NCI-H748 (cell line): ENCODE results near the gene SLC34A1.

Experiments used
- DNase-seq: peaks from one replicate; lab custom pipeline; 2025; ENCODE audit not compliant: unreplicated experiment; lab: John Stamatoyannopoulos, UW

Gene SLC34A1

DNA sequence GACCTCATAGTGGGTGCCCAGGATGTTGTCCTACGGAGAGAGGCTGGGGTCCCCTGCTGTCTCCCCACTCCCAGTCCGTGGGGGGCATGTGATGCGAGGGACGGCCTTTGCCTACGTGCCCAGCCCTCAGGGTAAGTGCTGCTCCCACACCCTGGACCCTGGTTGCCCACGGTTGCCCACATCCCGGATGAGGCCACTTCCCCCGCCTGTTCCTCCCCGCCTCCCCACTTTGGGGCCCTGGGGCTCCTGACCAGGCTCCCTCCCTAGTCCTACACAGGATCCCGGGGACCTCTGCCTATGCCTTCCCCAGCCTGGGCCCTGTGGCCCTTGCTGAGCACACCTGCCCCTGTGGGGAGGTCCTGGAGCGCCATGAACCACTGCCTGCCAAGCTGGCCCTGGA, 1.5 kb downstream of the SLC34A1 start:
- DNase-seq, result no peak

DNA sequence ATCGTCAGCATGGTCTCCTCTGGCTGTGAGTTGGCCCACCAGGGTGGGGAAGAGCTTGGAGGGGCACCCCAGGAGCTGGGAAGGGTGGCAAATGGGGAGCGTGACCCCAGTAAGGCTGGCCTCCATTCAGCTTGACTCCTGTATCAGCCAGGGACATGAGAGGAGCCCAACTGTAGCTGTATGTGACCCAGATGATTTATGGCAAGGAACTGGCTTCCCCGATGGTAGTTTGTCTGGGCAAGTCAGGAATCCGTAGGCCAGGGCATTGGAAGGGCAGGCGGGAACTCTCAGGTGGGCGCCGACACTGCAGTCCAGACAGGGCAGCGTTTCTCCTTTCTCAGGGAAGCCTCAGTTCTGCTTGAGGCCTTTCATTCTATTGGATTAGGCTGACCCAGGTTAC, 2.3 kb downstream of the SLC34A1 start:
- no peak for DNase-seq

DNA sequence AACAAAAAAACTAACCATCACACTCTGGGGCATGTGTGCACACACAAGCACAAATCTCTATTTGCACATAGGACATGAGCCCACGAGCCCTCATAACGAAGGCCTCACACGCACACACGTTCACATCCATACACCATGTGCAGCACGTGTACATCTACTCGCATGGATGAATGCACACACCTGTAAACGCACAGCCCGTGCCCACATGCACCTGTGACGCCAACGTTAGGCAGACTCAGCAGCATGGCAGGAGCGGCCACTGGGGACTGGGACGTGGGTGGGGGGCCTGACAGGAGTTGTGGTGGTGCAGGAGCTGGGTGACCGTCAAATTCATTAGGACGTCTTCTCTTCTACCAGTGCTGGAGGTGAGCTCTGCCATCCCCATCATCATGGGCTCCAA, 3.2 kb downstream of the SLC34A1 start:
- no peak for DNase-seq

DNA sequence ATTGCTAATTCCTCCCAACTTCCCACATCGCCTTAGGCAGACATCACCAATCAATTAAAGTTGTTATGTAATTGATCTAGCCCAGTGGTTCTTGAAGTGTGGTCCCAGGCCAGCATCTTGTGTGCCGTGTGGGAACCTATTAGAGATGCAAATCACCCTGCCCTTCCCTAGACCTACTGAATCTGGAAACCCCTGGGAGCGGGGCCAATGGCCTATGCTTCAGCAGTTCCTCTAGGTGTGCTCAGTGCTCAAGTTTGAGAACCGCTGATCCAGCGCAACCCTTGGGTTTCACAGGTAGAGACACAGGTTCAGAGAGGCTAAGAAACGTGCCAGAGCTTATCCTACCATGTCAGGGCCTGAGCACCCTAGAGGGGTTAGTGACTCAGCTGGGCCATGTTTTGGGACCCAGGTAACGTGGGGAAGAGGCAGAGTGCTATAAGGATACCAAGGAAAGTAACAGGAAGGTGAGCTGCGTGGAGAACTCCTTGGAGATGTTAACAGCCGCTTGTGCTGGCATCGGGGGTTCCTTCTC, 4.4 kb downstream of the SLC34A1 start:
- no peak for DNase-seq

DNA sequence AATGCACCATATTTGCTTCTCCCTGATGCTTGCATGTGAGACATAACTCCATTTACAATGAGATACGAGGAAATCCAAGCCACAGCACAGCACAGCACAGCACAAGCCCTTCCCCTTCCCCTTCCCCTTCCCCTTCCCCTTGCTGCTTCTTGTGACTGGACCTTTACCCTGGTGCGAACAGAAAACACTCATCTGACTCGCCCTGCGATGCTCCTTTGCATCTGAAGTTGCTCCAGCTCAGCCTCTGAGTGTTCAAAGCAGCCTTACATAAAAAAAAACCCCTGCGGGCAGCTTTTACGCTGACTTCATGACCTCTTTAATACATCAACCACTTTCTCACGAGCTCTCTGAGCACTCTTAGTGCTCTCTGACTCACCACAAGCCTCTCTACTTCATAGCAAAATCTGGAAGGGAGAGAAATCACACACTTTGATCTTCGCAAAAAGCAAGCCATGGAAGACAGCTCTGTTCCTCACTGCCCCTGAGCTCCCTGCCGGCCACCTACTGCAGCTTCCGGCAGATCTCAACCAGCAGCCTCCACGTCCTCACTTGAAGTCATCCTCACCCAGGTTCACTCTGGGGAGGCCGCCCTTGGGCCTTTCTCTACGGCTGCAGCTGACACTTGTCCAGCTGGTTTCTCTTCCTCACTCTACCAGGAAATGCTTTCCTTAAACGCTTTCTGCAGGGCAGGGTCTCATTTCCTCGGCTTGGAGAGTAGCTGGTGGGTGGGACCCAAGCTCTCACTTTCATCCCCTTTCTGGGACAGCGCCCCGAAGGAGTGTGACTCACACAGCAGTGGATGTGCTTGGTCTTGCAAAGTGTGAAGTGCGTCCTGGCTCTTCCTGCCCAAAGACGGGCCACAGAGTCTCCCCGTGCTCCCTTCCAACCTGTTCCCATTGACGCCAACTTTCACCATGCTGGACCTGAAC, 5.3 kb downstream of the SLC34A1 start:
- no peak for DNase-seq

DNA sequence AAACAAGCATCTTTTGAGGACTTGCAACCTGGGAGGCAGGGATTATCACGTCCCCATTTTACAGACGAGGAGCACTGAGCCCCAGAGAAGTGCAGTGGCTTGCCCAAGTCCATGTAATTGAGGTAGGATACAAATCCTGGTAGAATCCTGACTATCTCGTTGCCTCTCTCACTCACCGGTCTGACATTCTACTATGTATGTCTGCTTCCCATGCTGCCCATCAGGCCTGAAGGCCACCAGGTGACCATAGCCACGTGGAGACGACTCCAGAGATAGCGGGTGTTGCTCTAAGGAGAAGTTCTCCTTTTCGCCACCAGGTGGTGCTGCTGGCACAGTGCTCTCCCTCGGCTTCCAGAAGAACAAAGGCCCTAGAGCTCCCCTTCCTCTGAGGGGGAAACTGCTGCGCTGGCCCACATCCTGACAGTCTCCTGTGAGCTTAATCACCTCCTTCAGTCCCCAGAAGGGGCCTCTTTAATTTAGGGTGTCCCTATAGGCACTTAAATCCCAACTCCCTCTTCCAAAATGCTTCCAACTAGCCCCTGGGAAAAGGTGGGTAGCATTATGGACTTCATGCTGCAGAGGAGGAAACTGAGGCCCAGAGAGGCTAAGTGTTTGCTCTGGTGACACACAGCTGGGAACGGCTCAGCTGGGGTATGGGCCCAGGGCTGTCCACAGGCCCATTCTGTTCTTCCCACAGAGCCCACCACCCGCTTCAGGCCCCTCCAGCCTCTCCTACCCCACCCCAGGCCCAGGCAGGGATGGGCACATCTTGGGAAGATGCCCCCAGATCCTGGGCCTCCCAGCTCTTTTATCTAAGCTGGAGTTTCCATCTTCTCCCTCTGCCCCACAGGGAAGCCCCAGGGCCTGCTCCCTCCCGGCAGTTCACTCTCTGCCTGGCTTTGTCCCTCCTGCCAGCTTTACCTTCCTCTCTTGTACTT, 6.4 kb downstream of the SLC34A1 start:
- DNase-seq, result peak; percentile 83

DNA sequence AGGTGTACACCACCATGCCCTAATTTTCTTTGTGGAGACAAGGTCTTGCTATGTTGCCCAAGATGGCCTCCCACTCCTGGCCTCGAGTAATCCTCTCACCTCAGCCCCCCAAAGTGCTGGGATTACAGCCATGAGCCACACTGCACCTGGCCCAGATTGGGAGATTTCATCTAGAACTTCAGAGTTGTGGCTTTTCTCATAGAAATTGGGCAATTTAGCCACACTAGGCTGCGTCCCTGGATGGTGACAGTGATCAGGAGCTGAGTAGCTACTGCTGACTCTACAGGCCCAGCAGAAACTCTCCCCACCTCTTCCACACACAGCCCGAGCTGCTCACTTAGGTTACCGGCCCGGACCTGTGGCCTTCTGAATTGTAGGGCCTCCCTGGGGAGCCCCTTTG, 8.5 kb downstream of the SLC34A1 start:
- DNase-seq, result no peak

DNA sequence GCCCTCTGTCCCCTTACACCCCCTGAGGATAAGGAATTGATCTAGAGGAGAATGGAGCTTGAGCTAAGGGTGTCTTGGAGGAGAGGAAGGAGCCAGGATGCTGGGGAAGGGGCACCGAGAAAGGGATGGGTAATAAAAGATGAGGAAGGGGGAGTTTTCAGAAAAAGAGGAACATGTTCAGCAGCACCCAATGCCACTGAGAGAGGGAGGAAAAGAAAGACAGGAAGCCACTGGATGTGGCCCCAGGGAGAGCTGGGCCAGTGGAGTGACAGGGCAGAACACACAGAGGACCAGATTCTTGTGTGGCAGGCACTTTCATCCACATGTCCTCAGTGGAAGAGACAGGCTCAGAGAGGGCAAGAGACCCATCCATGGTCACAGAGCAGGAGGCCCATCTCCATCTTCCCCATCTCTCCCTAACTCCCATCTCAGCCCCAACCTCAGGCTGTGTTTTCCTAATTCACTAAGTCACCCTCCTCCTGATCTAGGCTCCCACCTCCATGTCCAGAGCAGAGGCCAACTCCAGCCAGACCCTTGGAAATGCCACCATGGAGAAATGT, 9.1 kb downstream of the SLC34A1 start:
- no peak for DNase-seq

DNA sequence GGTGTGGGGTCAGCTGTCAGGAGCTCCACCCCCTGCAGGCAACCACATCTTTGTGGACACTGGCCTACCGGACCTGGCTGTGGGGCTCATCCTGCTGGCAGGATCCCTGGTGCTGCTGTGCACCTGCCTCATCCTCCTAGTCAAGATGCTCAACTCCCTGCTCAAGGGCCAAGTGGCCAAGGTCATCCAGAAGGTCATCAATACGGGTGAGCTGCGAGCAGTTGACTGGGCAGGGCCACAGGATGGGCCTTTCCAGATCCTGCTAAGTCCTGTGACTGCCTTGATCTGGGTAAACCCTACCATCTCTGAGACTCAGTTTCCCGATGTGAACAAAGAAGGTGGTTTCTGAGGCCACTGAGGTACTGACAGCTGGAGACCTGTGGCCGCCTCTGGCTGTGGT, 9.8 kb downstream of the SLC34A1 start:
- DNase-seq, result no peak

DNA sequence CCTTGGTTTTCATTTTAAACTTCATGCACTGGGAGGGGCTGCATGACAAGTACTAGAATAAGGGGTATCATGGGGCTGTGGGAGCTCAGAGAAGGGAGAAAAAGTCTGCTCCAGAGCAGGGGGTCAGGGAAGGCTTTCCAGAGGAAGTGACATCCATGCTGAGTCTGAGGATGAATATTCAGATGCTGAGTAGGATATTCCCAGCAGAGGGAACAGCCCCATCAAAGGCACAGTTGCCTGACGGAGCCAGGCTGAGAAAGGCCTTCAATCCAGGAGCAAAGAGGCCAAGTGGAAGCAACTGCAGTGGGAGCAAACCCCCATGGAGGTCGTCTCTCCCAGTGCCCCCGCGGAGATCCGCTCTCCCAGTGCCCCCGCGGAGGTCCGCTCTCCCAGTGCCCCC, 11.8 kb downstream of the SLC34A1 start:
- no peak for DNase-seq

DNA sequence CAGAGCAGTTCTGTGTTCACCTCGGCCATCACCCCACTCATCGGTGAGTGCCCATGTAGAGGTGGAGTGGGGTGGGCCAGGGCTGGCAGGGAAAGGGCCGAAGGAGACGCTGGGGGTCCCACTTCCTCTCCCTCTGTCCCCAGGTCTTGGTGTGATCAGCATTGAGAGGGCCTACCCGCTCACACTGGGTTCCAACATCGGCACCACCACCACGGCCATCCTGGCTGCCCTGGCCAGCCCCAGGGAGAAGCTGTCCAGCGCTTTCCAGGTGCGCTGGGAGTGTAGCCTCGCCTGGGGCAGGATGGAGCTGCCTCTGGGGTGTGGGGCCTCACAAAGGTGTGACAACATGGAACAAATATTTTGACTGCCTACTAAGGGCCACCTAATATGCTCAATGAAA, 12.6 kb downstream of the SLC34A1 start:
- DNase-seq, result no peak

DNA sequence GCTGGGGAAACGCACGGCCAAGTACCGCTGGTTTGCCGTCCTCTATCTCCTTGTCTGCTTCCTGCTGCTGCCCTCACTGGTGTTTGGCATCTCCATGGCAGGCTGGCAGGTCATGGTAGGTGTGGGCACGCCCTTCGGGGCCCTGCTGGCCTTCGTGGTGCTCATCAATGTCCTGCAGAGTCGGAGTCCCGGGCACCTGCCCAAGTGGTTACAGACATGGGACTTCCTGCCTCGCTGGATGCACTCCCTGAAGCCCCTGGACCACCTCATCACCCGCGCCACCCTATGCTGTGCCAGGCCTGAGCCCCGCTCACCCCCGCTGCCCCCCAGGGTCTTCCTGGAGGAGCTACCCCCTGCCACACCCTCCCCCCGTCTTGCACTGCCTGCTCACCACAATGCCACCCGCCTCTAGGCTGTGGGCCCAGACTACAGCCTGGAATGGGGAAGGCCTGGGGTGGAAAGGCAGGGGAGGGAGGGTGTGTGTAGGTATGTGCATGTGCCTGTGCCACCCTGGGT, 13.7 kb downstream of the SLC34A1 start:
- DNase-seq, result no peak

DNA sequence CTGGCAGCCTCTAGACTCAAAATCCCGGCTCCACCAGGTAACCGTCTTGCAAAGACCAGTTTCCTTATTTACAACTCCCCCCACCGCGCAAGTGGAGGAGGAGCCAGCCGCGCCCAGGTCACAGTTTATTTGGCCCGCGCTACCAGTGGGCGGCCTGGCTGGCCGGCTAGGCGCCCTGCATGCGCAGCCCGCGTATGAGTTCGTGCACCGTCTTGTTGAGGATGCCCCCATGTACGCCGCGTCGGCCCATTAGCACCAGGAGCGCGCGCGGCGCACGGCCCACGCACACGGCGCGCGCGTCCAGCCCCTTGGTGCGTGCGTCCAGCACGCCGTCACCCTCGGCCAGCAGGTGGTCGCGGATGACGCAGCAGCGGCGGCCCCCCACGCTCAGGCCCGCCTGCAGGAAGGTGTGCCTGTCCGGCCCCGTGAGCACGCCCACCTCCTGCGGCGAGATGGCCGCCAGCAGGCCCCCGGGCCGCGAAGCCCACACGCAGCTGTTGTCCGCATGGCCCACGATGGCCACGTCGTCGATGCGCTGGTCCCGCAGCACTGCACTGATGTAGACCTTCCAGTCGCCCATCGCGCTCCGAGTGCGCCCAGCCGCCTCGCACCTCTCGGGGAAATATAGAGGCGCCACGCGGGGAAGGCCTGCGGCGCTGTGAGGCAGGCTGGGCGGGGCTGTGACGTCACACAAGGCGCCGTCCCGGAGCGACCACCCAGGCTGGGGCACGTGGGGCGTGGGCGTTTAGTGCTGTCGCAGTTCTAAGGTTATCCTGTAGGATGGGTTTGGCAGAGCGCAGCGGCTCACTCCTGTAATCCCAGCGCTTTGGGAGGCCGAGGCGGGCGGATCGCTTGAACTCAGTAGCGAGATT, 16.0 kb downstream of the SLC34A1 start, which contains the start of gene PFN3:
PFN3 (minus strand) TSS at position 665 of the 872 bp plus-strand sequence; CDS start at position 580, 85 bp downstream.
- DNase-seq, result no peak

DNA sequence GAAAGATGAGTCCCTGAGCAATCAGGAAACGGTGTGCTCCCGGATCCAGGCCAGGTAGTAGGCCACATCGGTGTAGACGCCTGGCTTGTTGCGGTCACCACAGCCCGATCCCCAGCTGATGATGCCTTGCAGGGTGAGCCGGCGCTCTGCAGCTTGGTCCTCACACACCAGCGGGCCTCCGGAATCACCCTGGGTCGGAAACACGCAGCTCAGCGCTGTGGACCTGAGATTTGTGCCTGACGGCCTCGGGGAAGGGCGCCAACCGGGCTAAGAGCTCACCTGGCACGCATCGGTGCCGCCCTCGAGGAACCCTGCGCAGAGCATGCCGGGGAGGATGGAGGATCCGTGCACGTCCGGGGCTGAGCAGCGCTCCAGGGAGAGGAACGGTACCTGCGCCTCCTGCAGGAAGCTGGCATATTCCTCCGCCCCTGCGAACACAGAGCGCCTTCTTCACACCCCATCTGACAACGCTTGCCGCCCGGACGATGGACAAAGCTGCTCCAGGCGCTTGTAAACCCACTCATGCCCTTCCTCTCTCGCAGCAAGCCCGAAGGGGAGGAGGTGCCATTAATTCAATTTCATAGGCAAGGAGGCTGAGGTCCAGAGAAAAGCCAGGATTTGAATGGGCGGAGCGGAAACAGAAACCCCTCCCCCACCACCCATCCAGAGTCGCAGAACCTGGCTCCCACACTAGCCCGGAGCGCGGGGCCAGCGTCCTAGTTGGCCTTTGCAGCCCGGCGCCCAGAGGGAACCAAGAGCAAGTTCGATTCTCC, 18.2 kb downstream of the SLC34A1 start:
- DNase-seq, result peak; percentile 93

DNA sequence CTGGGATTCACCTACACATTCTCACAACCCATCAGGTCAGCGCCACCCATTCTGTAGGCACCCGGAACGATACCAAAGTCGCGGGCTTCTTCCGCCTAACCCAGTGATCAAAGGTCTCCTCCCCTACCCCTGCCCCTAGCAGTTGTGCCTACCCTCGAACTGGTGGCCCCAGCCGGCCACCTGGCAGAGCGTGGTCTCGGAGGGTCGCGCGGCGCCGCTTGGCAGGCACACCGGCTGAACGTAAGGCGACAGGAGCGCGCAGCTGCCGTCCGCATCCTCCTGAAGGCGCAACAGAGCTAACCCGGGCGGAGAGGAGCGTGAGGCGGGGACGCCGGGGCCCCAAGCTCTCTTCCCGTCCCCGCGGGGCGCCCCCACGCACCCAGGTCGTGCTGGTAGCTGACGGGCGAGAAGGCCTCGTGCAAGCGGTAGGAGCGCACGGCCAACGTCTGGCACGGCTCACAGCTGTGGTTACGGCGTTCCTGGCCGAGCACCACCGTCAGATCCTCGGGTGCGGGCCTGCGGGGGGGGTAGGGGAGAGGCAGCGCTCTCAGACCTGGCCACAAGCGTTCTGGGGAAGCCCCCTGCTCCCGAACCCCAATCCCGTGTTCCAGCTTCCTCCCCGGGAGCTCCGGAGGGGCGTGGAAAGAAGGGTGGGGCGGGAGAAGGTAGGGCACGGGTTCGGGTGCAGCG, 19.0 kb downstream of the SLC34A1 start:
- DNase-seq, result peak; percentile 75

DNA sequence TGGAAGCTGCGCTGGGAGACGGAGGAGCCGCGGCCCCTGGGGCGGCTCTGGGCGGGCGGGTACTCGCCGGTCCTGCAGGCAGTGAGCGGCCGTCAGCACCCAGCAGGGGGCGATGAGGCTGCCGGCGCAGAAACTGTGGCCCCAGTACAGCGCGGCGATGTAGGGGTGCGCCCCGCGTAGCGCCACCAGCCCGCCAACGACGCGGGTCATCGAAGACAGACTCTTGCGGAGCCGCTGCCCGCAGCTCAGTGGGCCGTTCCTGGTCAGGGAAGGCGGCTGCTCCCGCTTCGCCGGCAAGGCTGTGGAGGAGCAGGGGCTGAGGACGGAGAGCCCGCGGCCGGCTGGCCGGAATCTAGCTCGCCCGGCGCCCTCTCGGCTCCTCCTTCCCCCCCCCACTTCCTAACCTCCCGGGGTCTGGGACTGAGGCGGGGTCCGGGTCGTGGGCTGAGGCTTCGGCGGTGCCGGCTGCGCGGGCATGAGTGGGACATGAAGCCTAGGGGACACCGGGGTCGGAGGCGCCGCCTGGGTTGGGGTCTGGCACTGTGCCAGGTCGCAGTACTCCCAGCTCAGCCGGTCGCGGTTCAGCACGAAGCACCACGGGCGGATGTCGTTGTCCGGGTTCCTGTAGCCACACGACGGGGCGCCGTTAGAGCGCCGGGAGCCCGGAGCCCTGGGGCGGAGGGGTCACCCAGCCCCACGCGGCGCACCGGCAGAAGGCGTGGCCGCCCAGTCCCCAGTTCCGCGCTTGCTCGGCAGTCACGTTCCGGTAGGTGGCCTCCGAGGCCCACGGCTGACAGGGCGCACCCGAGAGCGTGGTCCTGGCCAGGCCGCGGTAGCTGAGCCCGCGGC, 19.8 kb downstream of the SLC34A1 start:
- DNase-seq, result peak; percentile 85

DNA sequence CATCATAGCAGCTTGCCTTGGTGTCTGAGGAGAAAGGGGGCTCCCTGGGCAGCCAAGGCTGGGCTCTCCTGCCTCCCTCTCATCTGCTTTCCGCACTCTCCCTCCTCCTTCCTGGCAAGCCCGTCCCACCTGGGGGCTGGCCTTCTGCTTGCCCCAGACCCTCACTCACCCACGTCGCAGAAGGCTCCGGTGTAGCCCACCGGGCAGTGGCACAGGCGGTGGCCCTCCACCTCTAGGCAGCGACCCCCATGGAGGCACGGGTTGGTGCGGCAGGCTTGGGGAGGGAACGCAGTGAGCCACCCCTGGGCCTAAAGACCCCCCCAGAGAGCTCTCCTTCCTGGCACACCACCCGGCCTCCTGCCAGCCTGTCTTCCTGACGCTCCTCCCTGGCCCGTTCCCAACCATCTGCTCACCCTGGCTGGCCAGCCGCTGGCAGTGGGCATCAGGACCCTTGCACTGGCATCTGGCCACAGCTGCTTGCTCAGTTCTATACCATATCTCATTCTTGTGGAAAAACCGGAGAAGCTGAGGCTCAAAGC, 20.5 kb downstream of the SLC34A1 start:
- DNase-seq, result no peak
